ENCODE results near the gene ADAM11. TPM values are rescaled to one million over a fixed set of nuclear protein-coding genes. Genes with fewer than 3 reads are reported as not detected.
"Not testable (repeated sequence)": the region's sequence is repeated elsewhere in the genome, so short reads cannot be mapped to it uniquely, and the experiment has no call there.

Gene ADAM11
- total RNA-seq, 1 experiment from 2014 or later = 0.45 TPM

- Histone ChIP-seq H3K4me3 (ENCODE audit: insufficient read depth, low read depth, low read length) (no peak overlapping the region), H3K27me3 (ENCODE audit: control insufficient read depth, insufficient read depth, low read length) (no peaks in the 10 kb centered on the region), H3K36me3 (replicated peaks; ENCODE audit: control insufficient read depth, insufficient read depth, low read length) (peaks cover 19% of the 10 kb centered on the region)
- no peak for DNase-seq
Observed at GRCh38 chr17:44749980-44750318, 8.8 kb upstream of the ADAM11 start.

- H3K36me3 ChIP-seq (replicated peaks; ENCODE audit: control insufficient read depth, insufficient read depth, low read length) = peaks cover 17% of the 10 kb centered on the region
- no peak overlapping the region for H3K4me3 ChIP-seq (ENCODE audit: insufficient read depth, low read depth, low read length)
- no peaks in the 10 kb centered on the region for H3K27me3 ChIP-seq (ENCODE audit: control insufficient read depth, insufficient read depth, low read length)
- no peak for DNase-seq
Observed at GRCh38 chr17:44751331-44751730, 7.5 kb upstream of the ADAM11 start.

GRCh38 chr17:44751806-44752205 is 7.0 kb upstream of the ADAM11 start:
- DNase-seq = peak; percentile 26
- no peak overlapping the region for H3K4me3 ChIP-seq (ENCODE audit: insufficient read depth, low read depth, low read length)
- H3K36me3 ChIP-seq (replicated peaks; ENCODE audit: control insufficient read depth, insufficient read depth, low read length) = peaks cover 15% of the 10 kb centered on the region
- H3K27me3 ChIP-seq (ENCODE audit: control insufficient read depth, insufficient read depth, low read length) = peaks cover under 1% of the 10 kb centered on the region; the same call in 1 of the 2 replicates

- Histone ChIP-seq H3K36me3 (replicated peaks; ENCODE audit: control insufficient read depth, insufficient read depth, low read length) (peaks cover 3% of the 10 kb centered on the region), H3K27me3 (ENCODE audit: control insufficient read depth, insufficient read depth, low read length) (peaks cover 15% of the 10 kb centered on the region), H3K4me3 (ENCODE audit: insufficient read depth, low read depth, low read length) (no peak overlapping the region)
- DNase-seq = peak; percentile 35
Observed at GRCh38 chr17:44752953-44753861, 5.6 kb upstream of the ADAM11 start.

- H3K36me3 ChIP-seq (replicated peaks; ENCODE audit: control insufficient read depth, insufficient read depth, low read length) = no peaks in the 10 kb centered on the region; the same call in 1 of the 2 replicates
- no peak overlapping the region for H3K4me3 ChIP-seq (ENCODE audit: insufficient read depth, low read depth, low read length)
- DNase-seq = peak; percentile 40
- H3K27me3 ChIP-seq (ENCODE audit: control insufficient read depth, insufficient read depth, low read length) = peaks cover 23% of the 10 kb centered on the region
Observed at GRCh38 chr17:44754276-44754675, 4.5 kb upstream of the ADAM11 start.

GRCh38 chr17:44755180-44755579 is 3.6 kb upstream of the ADAM11 start:
- H3K4me3 ChIP-seq (ENCODE audit: insufficient read depth, low read depth, low read length); H3K36me3 ChIP-seq (replicated peaks; ENCODE audit: control insufficient read depth, insufficient read depth, low read length); DNase-seq: not testable (repeated sequence)
- peaks cover 32% of the 10 kb centered on the region for H3K27me3 ChIP-seq (ENCODE audit: control insufficient read depth, insufficient read depth, low read length)

GRCh38 chr17:44757045-44757917 is 1.5 kb upstream of the ADAM11 start:
- peak; percentile 52 for DNase-seq
- peaks cover 37% of the 10 kb centered on the region for H3K27me3 ChIP-seq (ENCODE audit: control insufficient read depth, insufficient read depth, low read length)
- H3K4me3 ChIP-seq (ENCODE audit: insufficient read depth, low read depth, low read length) = no peak overlapping the region
- H3K36me3 ChIP-seq (replicated peaks; ENCODE audit: control insufficient read depth, insufficient read depth, low read length) = no peaks in the 10 kb centered on the region

- Histone ChIP-seq H3K36me3 (replicated peaks; ENCODE audit: control insufficient read depth, insufficient read depth, low read length) (no peaks in the 10 kb centered on the region), H3K4me3 (ENCODE audit: insufficient read depth, low read depth, low read length) (peak overlapping the region; percentile 35; the same call in 1 of the 2 replicates), H3K27me3 (ENCODE audit: control insufficient read depth, insufficient read depth, low read length) (peaks cover 37% of the 10 kb centered on the region)
- DNase-seq = no peak
Observed at GRCh38 chr17:44757918-44758413, 822 bp upstream of the ADAM11 start.

- Histone ChIP-seq H3K36me3 (replicated peaks; ENCODE audit: control insufficient read depth, insufficient read depth, low read length) (no peaks in the 10 kb centered on the region), H3K4me3 (ENCODE audit: insufficient read depth, low read depth, low read length) (peak overlapping the region; percentile 35), H3K27me3 (ENCODE audit: control insufficient read depth, insufficient read depth, low read length) (peaks cover 37% of the 10 kb centered on the region)
- DNase-seq = peak; percentile 89
Observed at GRCh38 chr17:44759086-44759915, 513 bp downstream of the ADAM11 start.

GRCh38 chr17:44759916-44760243 is 1.1 kb downstream of the ADAM11 start:
- Histone ChIP-seq H3K36me3 (replicated peaks; ENCODE audit: control insufficient read depth, insufficient read depth, low read length) (no peaks in the 10 kb centered on the region), H3K27me3 (ENCODE audit: control insufficient read depth, insufficient read depth, low read length) (peaks cover 37% of the 10 kb centered on the region), H3K4me3 (ENCODE audit: insufficient read depth, low read depth, low read length) (no peak overlapping the region)
- DNase-seq = no peak

- DNase-seq = no peak
- no peaks in the 10 kb centered on the region for H3K36me3 ChIP-seq (replicated peaks; ENCODE audit: control insufficient read depth, insufficient read depth, low read length)
- no peak overlapping the region for H3K4me3 ChIP-seq (ENCODE audit: insufficient read depth, low read depth, low read length)
- peaks cover 37% of the 10 kb centered on the region for H3K27me3 ChIP-seq (ENCODE audit: control insufficient read depth, insufficient read depth, low read length)
Observed at GRCh38 chr17:44760474-44761308, 1.9 kb downstream of the ADAM11 start.

- Histone ChIP-seq H3K36me3 (replicated peaks; ENCODE audit: control insufficient read depth, insufficient read depth, low read length) (no peaks in the 10 kb centered on the region), H3K4me3 (ENCODE audit: insufficient read depth, low read depth, low read length) (no peak overlapping the region), H3K27me3 (ENCODE audit: control insufficient read depth, insufficient read depth, low read length) (peaks cover 33% of the 10 kb centered on the region)
- DNase-seq = peak; percentile 69
Observed at GRCh38 chr17:44761932-44762810, 3.4 kb downstream of the ADAM11 start.

GRCh38 chr17:44763170-44763569 is 4.4 kb downstream of the ADAM11 start:
- no peak for DNase-seq
- H3K36me3 ChIP-seq (replicated peaks; ENCODE audit: control insufficient read depth, insufficient read depth, low read length) = no peaks in the 10 kb centered on the region
- no peak overlapping the region for H3K4me3 ChIP-seq (ENCODE audit: insufficient read depth, low read depth, low read length)
- H3K27me3 ChIP-seq (ENCODE audit: control insufficient read depth, insufficient read depth, low read length) = peaks cover 23% of the 10 kb centered on the region

Measured in H7 (cell line).